GM23338 (cell line): ENCODE results near the gene SH2D3C. TPM values are rescaled to one million over a fixed set of nuclear protein-coding genes. Genes with fewer than 3 reads are reported as not detected.

ENCODE experiments used
- ATAC-seq: fragments of 200-7000 bp; cut with Tn5 transposase; 3 replicates; pipeline ENCODE4 v1.9.1; 2020
- DNase-seq: peaks from one replicate; pipeline ENCODE4 v3.0.0-alpha.2; 2015; ENCODE audit warnings: low spot score
- H2AFZ ChIP-seq: fragments of 200-600 bp; sonication (generic); 2 replicates; pipeline ENCODE4 v1.8.0; 2016; ENCODE audit warnings: antibody characterized with exemption, mild to moderate bottlenecking, moderate library complexity
- H3F3A ChIP-seq: fragments of 200-600 bp; sonication (generic); replicated peaks from 2 replicates; pipeline ENCODE4 v1.8.0; 2017; ENCODE audit warnings: antibody characterized with exemption, mixed run types, low read depth
- H3K27ac ChIP-seq: fragments of 200-600 bp; sonication (generic); 2 replicates; pipeline ENCODE4 v1.6.1; 2016; ENCODE audit warnings: low read depth
- H3K27me3 ChIP-seq: fragments of 200-600 bp; sonication (generic); 2 replicates; pipeline ENCODE4 v1.8.0; 2016; ENCODE audit warnings: mild to moderate bottlenecking, mixed run types, moderate library complexity; ENCODE audit not compliant: insufficient read depth
- H3K36me3 ChIP-seq: fragments of 200-600 bp; sonication (generic); 2 replicates; pipeline ENCODE4 v1.8.0; 2016; ENCODE audit warnings: mild to moderate bottlenecking; ENCODE audit not compliant: insufficient read depth
- H3K4me1 ChIP-seq: fragments of 200-600 bp; sonication (generic); 2 replicates; pipeline ENCODE4 v1.8.0; 2016; ENCODE audit warnings: mild to moderate bottlenecking, moderate library complexity; ENCODE audit not compliant: insufficient read depth
- H3K4me2 ChIP-seq: fragments of 200-600 bp; sonication (generic); 2 replicates; pipeline ENCODE4 v1.7.1; 2017; ENCODE audit warnings: mixed run types
- H3K4me3 ChIP-seq: fragments of 200-600 bp; sonication (generic); 2 replicates; pipeline ENCODE4 v1.6.1; 2016; ENCODE audit warnings: mixed run types
- H3K79me2 ChIP-seq: fragments of 200-600 bp; sonication (generic); replicated peaks from 2 replicates; pipeline ENCODE4 v1.8.0; 2017; ENCODE audit warnings: mild to moderate bottlenecking; ENCODE audit not compliant: insufficient read depth
- H3K9me2 ChIP-seq: fragments of 200-600 bp; sonication (generic); 2 replicates; pipeline ENCODE4 v1.8.0; 2017; ENCODE audit not compliant: insufficient read depth
- H4K20me1 ChIP-seq: fragments of 200-600 bp; sonication (generic); replicated peaks from 2 replicates; pipeline ENCODE4 v1.8.0; 2017; ENCODE audit warnings: mild to moderate bottlenecking; ENCODE audit not compliant: insufficient read depth
- H3K27ac Mint-ChIP-seq: 2 replicates; pipeline ENCODE4 v1.8.0; 2020; ENCODE audit warnings: inconsistent platforms, mild to moderate bottlenecking, moderate library complexity, mixed read lengths
- H3K27me3 Mint-ChIP-seq: 3 replicates; pipeline ENCODE4 v1.8.0; 2022; ENCODE audit warnings: low read depth, mild to moderate bottlenecking, moderate library complexity, mixed read lengths, inconsistent platforms; ENCODE audit not compliant: insufficient read depth, poor library complexity
- H3K36me3 Mint-ChIP-seq: 3 replicates; pipeline ENCODE4 v1.8.0; 2021; ENCODE audit warnings: low read depth, mild to moderate bottlenecking, inconsistent platforms, moderate library complexity, mixed read lengths
- H3K4me1 Mint-ChIP-seq: 3 replicates; pipeline ENCODE4 v1.8.0; 2020; ENCODE audit warnings: mild to moderate bottlenecking, inconsistent platforms, mixed read lengths
- H3K4me3 Mint-ChIP-seq: 3 replicates; pipeline ENCODE4 v1.8.0; 2021; ENCODE audit warnings: moderate library complexity, mild to moderate bottlenecking, inconsistent platforms, mixed read lengths
- H3K9me3 Mint-ChIP-seq: 3 replicates; pipeline ENCODE4 v1.8.0; 2020; ENCODE audit warnings: moderate library complexity, mild to moderate bottlenecking, inconsistent platforms, mixed read lengths
- CTCF ChIP-seq, 2 experiments: fragments of 200-600 bp in 1 of 2; sonication (generic) in 1 of 2; conservative IDR thresholded peaks; 2 replicates each; pipeline versions ENCODE4 v1.5.1 to v1.6.1; 2016 to 2017; ENCODE audit warnings: antibody characterized with exemption in 2 of 2, low read depth in 2 of 2, mild to moderate bottlenecking in 2 of 2, moderate library complexity in 1 of 2
- ETS1 ChIP-seq: IDR thresholded peaks from 2 replicates; pipeline ENCODE4 v1.6.1; 2016; ENCODE audit warnings: antibody characterized with exemption
- EZH2 ChIP-seq: fragments of 200-600 bp; sonication (generic); IDR thresholded peaks from one replicate; pipeline ENCODE4 v1.8.0; 2017; ENCODE audit warnings: antibody characterized with exemption, mild to moderate bottlenecking, low read depth; ENCODE audit not compliant: unreplicated experiment
- EZH2phosphoT487 ChIP-seq: fragments of 200-600 bp; sonication (generic); IDR thresholded peaks from one replicate; pipeline ENCODE4 v1.8.1; 2018; ENCODE audit warnings: antibody characterized with exemption; ENCODE audit not compliant: unreplicated experiment
- JUNB ChIP-seq: IDR thresholded peaks from one replicate; pipeline ENCODE4 v1.6.1; 2016; ENCODE audit warnings: antibody characterized with exemption; ENCODE audit not compliant: unreplicated experiment
- NANOG ChIP-seq: IDR thresholded peaks from 2 replicates; pipeline ENCODE4 v1.6.1; 2016; ENCODE audit warnings: antibody characterized with exemption, borderline replicate concordance
- POLR2AphosphoS5 ChIP-seq: IDR thresholded peaks from 2 replicates; pipeline ENCODE4 v1.6.1; 2016; ENCODE audit warnings: antibody characterized with exemption, low read depth
- REST ChIP-seq: IDR thresholded peaks from one replicate; pipeline ENCODE4 v1.6.1; 2018; ENCODE audit warnings: antibody characterized with exemption; ENCODE audit not compliant: unreplicated experiment
- STAT1 ChIP-seq: IDR thresholded peaks from one replicate; pipeline ENCODE4 v1.6.1; 2016; ENCODE audit warnings: antibody characterized with exemption; ENCODE audit not compliant: unreplicated experiment
- ZNF114 ChIP-seq: fragments of 250-450 bp; sonication (Bioruptor Pico); IDR thresholded peaks from 2 replicates; pipeline ENCODE4 v1.5.0; 2020; ENCODE audit warnings: mild to moderate bottlenecking, moderate library complexity
- ZNF331 ChIP-seq: fragments of 250-450 bp; sonication (Bioruptor Pico); IDR thresholded peaks from 2 replicates; pipeline ENCODE4 v1.5.0; 2020; ENCODE audit warnings: low read depth, mild to moderate bottlenecking, moderate library complexity
- polyA plus RNA-seq: library from polyadenylated mRNA; unstranded; fragments of >200 nt; fragmentation: Nextera tagmentation; extraction: Ambion mirVana; gene quantifications from 2 replicates; pipeline ENCODE4 v1.2.1, GENCODE V29; 2016
- total RNA-seq: library from RNA; depleted of rRNA; stranded (reverse); fragments of >200 nt; shearing (Covaris generic); gene quantifications from 2 replicates; pipeline ENCODE4 v1.2.3, GENCODE V29; 2014

Gene SH2D3C
- total and polyA plus RNA-seq, 2 experiments from 2014 or later = 4.2 to 4.5 TPM

- H3K27ac ChIP-seq = no peak overlapping the region
- H3K27me3 ChIP-seq = no peaks in the 10 kb centered on the region
- H3F3A ChIP-seq = peaks cover 4% of the 10 kb centered on the region; the same call in 1 of the 2 replicates
- Mint-ChIP-seq H3K36me3 (no peaks in the 10 kb centered on the region; the same call in 2 of the 3 replicates), H3K9me3 (no peaks in the 10 kb centered on the region), H3K27me3 (peaks cover 21% of the 10 kb centered on the region), H3K4me3 (no peak overlapping the region; the same call in 2 of the 3 replicates), H3K27ac (no peak overlapping the region), H3K4me1 (peaks cover 33% of the 10 kb centered on the region)
- H3K4me1 ChIP-seq = peaks cover 14% of the 10 kb centered on the region
- TF ChIP-seq JUNB = no peak
- no peak for TF ChIP-seq NANOG
- no peak for TF ChIP-seq REST
- no peak for TF ChIP-seq EZH2phosphoT487
- TF ChIP-seq STAT1 = no peak
- TF ChIP-seq CTCF (conservative IDR thresholded peaks at IDR 0.05; ENCODE audit: low read depth in 2 of 2) = no peak
- TF ChIP-seq EZH2 = no peak
- no peak for TF ChIP-seq ZNF331
- H2AFZ ChIP-seq = no peak overlapping the region
- no peaks in the 10 kb centered on the region for H4K20me1 ChIP-seq
- DNase-seq (no peak), ATAC-seq (no peak)
- H3K36me3 ChIP-seq = no peaks in the 10 kb centered on the region
- H3K9me2 ChIP-seq = no peaks in the 10 kb centered on the region
- no peak overlapping the region for H3K4me2 ChIP-seq
- no peak overlapping the region for H3K4me3 ChIP-seq
- no peaks in the 10 kb centered on the region for H3K79me2 ChIP-seq
Observed at GRCh38 chr9:127769101-127769500, 9.4 kb downstream of the SH2D3C start.

- TF ChIP-seq EZH2phosphoT487 (no peak), POLR2AphosphoS5 (no peak), ZNF114 (CRISPR knock-in tag) (no peak), REST (no peak), ZNF331 (no peak), STAT1 (no peak), ETS1 (no peak)
- H3K27me3 ChIP-seq = no peaks in the 10 kb centered on the region
- no peaks in the 10 kb centered on the region for H4K20me1 ChIP-seq
- peaks cover 18% of the 10 kb centered on the region for H3K4me1 ChIP-seq
- no peak overlapping the region for H3K4me2 ChIP-seq
- H3K9me2 ChIP-seq = no peaks in the 10 kb centered on the region
- Mint-ChIP-seq H3K27me3 (peaks cover 22% of the 10 kb centered on the region), H3K36me3 (no peaks in the 10 kb centered on the region; the same call in 2 of the 3 replicates), H3K4me3 (peak overlapping the region; percentile 2; the same call in 1 of the 3 replicates), H3K9me3 (no peaks in the 10 kb centered on the region), H3K27ac (no peak overlapping the region), H3K4me1 (peaks cover 36% of the 10 kb centered on the region)
- no peak overlapping the region for H2AFZ ChIP-seq
- no peaks in the 10 kb centered on the region for H3K36me3 ChIP-seq
- no peaks in the 10 kb centered on the region for H3K79me2 ChIP-seq
- no peak overlapping the region for H3K27ac ChIP-seq
- ATAC-seq (no peak), DNase-seq (no peak)
- H3K4me3 ChIP-seq = no peak overlapping the region
- peaks cover 7% of the 10 kb centered on the region; the same call in 1 of the 2 replicates for H3F3A ChIP-seq
Observed at GRCh38 chr9:127768698-127769097, 9.8 kb downstream of the SH2D3C start.
